ENCODE measurements around the gene MAP3K14.

The MAP3K14 gene

GRCh38 chr17:45271603-45272002, 45.2 kb downstream of the MAP3K14 start:
- no peak overlapping the region for H3K27ac ChIP-seq (ENCODE audit: low read depth, low read length)
- H3F3A ChIP-seq (ENCODE audit: control insufficient read depth, insufficient read depth): no peaks in the 10 kb centered on the region
- no peaks in the 10 kb centered on the region for H3K27me3 ChIP-seq (ENCODE audit: control insufficient read depth, low read length)
- no peaks in the 10 kb centered on the region for H3K79me2 ChIP-seq (ENCODE audit: control insufficient read depth, low read length)
- H4K20me1 ChIP-seq (ENCODE audit: control insufficient read depth, insufficient read depth, low read depth, low read length): no peaks in the 10 kb centered on the region
- no peaks in the 10 kb centered on the region for H3K4me1 ChIP-seq (ENCODE audit: control insufficient read depth, low read length)
- peaks cover 52% of the 10 kb centered on the region for H3K36me3 ChIP-seq (ENCODE audit: control insufficient read depth, low read length)
- H3K9me2 ChIP-seq (replicated peaks; ENCODE audit: control insufficient read depth, low read length): no peaks in the 10 kb centered on the region
- H3K4me3 ChIP-seq (ENCODE audit: low read length): no peak overlapping the region
- H3K9me3 ChIP-seq (ENCODE audit: control insufficient read depth, insufficient read depth, low read length): no peaks in the 10 kb centered on the region
- no peak overlapping the region for H3K4me2 ChIP-seq (ENCODE audit: low read length)
- no peak for TF ChIP-seq EZH2phosphoT487 (IDR thresholded peaks at IDR 0.05; ENCODE audit: borderline replicate concordance, low read length)
- TF ChIP-seq CTCF (IDR thresholded peaks at IDR 0.05; ENCODE audit: low read depth, low read length, poor library complexity, severe bottlenecking): no peak

GRCh38 chr17:45270828-45271418, 45.9 kb downstream of the MAP3K14 start:
- Histone ChIP-seq H3K4me1 (ENCODE audit: control insufficient read depth, low read length) (no peaks in the 10 kb centered on the region), H3K27ac (ENCODE audit: low read depth, low read length) (no peak overlapping the region)

DNA sequence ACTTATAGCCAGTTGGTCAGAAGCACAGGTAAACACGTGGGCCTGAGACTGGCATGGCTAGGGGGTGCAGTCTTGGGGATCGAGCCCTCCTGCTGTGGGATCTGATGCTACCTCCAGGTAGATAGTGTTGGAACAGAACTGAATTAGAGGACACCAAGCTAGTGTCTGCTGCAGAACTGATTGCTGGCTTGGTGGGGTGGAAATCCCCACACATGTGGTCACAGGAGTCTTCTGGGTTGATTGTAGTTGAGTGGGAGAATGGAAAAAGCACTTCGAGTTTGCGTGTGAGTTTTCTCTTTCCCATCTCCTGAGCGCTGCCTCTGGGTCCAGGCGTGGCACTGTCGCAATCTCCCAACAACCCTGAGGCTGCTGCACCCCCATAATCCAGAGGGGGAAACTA, 46.9 kb downstream of the MAP3K14 start:
- H3K9me3 ChIP-seq (ENCODE audit: control insufficient read depth, insufficient read depth, low read length): no peaks in the 10 kb centered on the region
- no peaks in the 10 kb centered on the region for H3K4me1 ChIP-seq (ENCODE audit: control insufficient read depth, low read length)
- H3K27ac ChIP-seq (ENCODE audit: low read depth, low read length): no peak overlapping the region
- no peak overlapping the region for H3K4me2 ChIP-seq (ENCODE audit: low read length)
- no peak overlapping the region for H3K4me3 ChIP-seq (ENCODE audit: low read length)
- TF ChIP-seq CTCF (IDR thresholded peaks at IDR 0.05; ENCODE audit: low read depth, low read length, poor library complexity, severe bottlenecking) (no peak), EZH2phosphoT487 (IDR thresholded peaks at IDR 0.05; ENCODE audit: borderline replicate concordance, low read length) (no peak)
- no peaks in the 10 kb centered on the region for H3K79me2 ChIP-seq (ENCODE audit: control insufficient read depth, low read length)
- H3F3A ChIP-seq (ENCODE audit: control insufficient read depth, insufficient read depth): no peaks in the 10 kb centered on the region; the same call in 1 of the 2 replicates
- H4K20me1 ChIP-seq (ENCODE audit: control insufficient read depth, insufficient read depth, low read depth, low read length): no peaks in the 10 kb centered on the region
- H3K36me3 ChIP-seq (ENCODE audit: control insufficient read depth, low read length): peaks cover 61% of the 10 kb centered on the region
- no peaks in the 10 kb centered on the region for H3K27me3 ChIP-seq (ENCODE audit: control insufficient read depth, low read length)
- no peaks in the 10 kb centered on the region for H3K9me2 ChIP-seq (replicated peaks; ENCODE audit: control insufficient read depth, low read length)

More at GRCh38 chr17:45270828-45271418, 45.9 kb downstream of the MAP3K14 start:
- H3K9me3 ChIP-seq (ENCODE audit: control insufficient read depth, insufficient read depth, low read length): no peaks in the 10 kb centered on the region
- no peaks in the 10 kb centered on the region; the same call in 1 of the 2 replicates for H3F3A ChIP-seq (ENCODE audit: control insufficient read depth, insufficient read depth)
- H3K9me2 ChIP-seq (replicated peaks; ENCODE audit: control insufficient read depth, low read length): no peaks in the 10 kb centered on the region
- no peaks in the 10 kb centered on the region for H4K20me1 ChIP-seq (ENCODE audit: control insufficient read depth, insufficient read depth, low read depth, low read length)
- peaks cover 56% of the 10 kb centered on the region for H3K36me3 ChIP-seq (ENCODE audit: control insufficient read depth, low read length)
- H3K27me3 ChIP-seq (ENCODE audit: control insufficient read depth, low read length): no peaks in the 10 kb centered on the region
- TF ChIP-seq EZH2phosphoT487 (IDR thresholded peaks at IDR 0.05; ENCODE audit: borderline replicate concordance, low read length) (no peak), CTCF (IDR thresholded peaks at IDR 0.05; ENCODE audit: low read depth, low read length, poor library complexity, severe bottlenecking) (peak; percentile 83)
- no peak overlapping the region for H3K4me3 ChIP-seq (ENCODE audit: low read length)
- H3K4me2 ChIP-seq (ENCODE audit: low read length): no peak overlapping the region
- H3K79me2 ChIP-seq (ENCODE audit: control insufficient read depth, low read length): no peaks in the 10 kb centered on the region

All from DOHH2 (cell line).